AG04450 (cell line): ENCODE results near the gene IPPK. TPM values are rescaled to one million over a fixed set of nuclear protein-coding genes. Genes with fewer than 3 reads are reported as not detected.

Source experiments
- CTCF ChIA-PET: fragments of 300-600, 350-600 bp; formaldehyde crosslinking; extraction: SDS; loops from one replicate; lab custom pipeline; 2022; ENCODE audit warnings: antibody characterized with exemption, inconsistent platforms; lab: Charles Lee
- POLR2A ChIA-PET: fragments of 350-600 bp; formaldehyde crosslinking; extraction: SDS; loops from one replicate; lab custom pipeline; 2021; ENCODE audit warnings: antibody characterized with exemption, inconsistent platforms; lab: Yijun Ruan, JAX
- DNase-seq: peaks from one replicate; pipeline ENCODE4 v3.0.0-alpha.2; 2011; ENCODE audit warnings: low read depth, low spot score
- H3K27ac ChIP-seq: one replicate; pipeline ENCODE4 v1.5.1; 2012; ENCODE audit warnings: low read depth, low read length, control low read depth
- H3K27me3 ChIP-seq: one replicate; pipeline ENCODE4 v1.6.0; 2012; ENCODE audit warnings: low read length; ENCODE audit not compliant: control insufficient read depth, insufficient read depth
- H3K4me3 ChIP-seq: 2 replicates; pipeline ENCODE4 v1.5.1; 2011; ENCODE audit warnings: mild to moderate bottlenecking, low read depth, low read length, control low read depth
- H3K9me3 ChIP-seq: 2 replicates; pipeline ENCODE4 v1.5.1; 2012; ENCODE audit warnings: low read length; ENCODE audit not compliant: control insufficient read depth, insufficient read depth
- CTCF ChIP-seq: IDR thresholded peaks from 2 replicates; pipeline ENCODE4 v1.5.1; 2011; ENCODE audit warnings: low read depth, low read length, control low read depth, inconsistent platforms
- polyA plus RNA-seq: library from polyadenylated mRNA; depleted of rRNA; stranded (reverse); fragments of >200 nt; gene quantifications from 2 replicates; pipeline ENCODE4 v1.2.3, GENCODE V29; 2011

Gene IPPK
- polyA plus RNA-seq, 1 experiment, result 15.1 TPM

DNA sequence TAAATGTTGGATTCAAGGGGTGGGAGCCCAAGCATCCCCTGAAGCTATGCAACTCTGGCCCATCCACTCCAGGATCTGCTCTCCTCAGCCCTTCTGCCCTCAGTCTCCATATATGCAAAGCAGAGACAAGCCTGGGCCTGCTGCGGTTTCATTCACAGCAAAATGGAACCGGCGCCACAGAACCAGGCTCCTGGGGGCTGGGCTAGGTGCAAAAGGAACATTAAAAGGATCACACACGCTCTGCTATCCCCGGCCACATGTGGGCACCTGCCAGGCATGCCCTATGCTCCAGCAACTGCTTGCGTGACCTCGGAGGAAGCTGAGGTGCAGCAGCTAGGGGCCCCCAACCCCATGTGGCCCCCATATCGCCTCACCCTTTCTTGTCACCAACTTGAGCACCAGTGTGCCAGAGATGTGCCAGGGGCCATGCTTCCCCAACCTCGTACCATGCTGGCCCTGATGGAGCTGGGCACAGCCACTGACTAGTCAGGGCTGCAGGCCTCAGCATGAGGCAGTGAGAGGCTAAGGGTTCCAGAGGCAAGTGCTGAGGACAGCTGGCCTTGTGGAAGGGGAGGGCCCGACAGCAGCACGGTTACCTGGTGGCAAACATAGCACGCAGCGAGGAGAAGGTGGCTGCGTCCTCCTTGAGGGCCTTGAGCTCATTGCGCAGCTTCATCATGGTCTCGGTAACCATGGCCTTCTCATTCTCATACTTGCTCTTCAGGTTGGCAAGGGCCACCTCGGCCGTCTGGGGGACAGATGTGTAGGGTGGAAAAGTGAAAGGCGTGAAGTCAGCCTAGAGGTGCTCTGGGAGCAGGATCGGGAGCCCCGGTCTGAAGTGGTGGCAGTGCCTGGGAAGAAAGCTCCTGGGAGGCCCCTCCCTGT, 47.5 kb upstream of the IPPK start:
- ChIA-PET CTCF (interaction anchor here (0.6 to 9.6 kb wide), 11 partner anchors 9 to 73 kb away, joined by 3 to 159 read pairs (median 5); no protein-coding TSS in a partner anchor), POLR2A (interaction anchor here (1.5 kb wide), 1 partner anchor 48 kb away, joined by 3 read pairs; no protein-coding TSS in a partner anchor)
- DNase-seq, result no peak
- Histone ChIP-seq H3K9me3 (no peaks in the 10 kb centered on the region), H3K27me3 (no peaks in the 10 kb centered on the region), H3K27ac (no peak overlapping the region), H3K4me3 (no peak overlapping the region)
- TF ChIP-seq CTCF, result no peak

DNA sequence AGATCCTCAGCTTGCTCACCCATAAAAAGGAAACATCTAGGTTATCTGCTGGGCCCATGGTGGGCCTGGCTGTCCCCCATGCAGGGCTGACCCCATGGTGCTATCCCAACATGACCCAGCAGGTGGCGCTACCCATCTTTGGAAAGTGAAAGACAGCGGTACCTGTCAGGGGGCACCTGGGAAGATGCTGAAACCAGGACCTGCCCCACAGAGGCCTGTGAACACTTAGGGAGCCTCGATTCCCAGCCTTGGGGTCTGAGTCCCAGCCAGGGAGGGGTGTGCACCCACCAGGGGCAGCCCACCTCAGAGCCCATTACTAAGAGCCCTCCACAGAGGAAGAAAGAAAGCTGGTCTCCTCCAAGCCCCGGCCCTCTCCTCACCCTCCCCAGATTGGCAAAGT, 46.6 kb upstream of the IPPK start:
- CTCF ChIA-PET, result interaction anchor here (0.6 to 9.6 kb wide), 18 partner anchors 9 to 97 kb away, joined by 3 to 159 read pairs (median 4); no protein-coding TSS in a partner anchor
- no peaks in the 10 kb centered on the region for H3K9me3 ChIP-seq
- no peak overlapping the region for H3K27ac ChIP-seq
- peak; percentile 88 for TF ChIP-seq CTCF
- POLR2A ChIA-PET, result no interaction called here
- H3K27me3 ChIP-seq, result no peaks in the 10 kb centered on the region
- no peak overlapping the region for H3K4me3 ChIP-seq
- no peak for DNase-seq

DNA sequence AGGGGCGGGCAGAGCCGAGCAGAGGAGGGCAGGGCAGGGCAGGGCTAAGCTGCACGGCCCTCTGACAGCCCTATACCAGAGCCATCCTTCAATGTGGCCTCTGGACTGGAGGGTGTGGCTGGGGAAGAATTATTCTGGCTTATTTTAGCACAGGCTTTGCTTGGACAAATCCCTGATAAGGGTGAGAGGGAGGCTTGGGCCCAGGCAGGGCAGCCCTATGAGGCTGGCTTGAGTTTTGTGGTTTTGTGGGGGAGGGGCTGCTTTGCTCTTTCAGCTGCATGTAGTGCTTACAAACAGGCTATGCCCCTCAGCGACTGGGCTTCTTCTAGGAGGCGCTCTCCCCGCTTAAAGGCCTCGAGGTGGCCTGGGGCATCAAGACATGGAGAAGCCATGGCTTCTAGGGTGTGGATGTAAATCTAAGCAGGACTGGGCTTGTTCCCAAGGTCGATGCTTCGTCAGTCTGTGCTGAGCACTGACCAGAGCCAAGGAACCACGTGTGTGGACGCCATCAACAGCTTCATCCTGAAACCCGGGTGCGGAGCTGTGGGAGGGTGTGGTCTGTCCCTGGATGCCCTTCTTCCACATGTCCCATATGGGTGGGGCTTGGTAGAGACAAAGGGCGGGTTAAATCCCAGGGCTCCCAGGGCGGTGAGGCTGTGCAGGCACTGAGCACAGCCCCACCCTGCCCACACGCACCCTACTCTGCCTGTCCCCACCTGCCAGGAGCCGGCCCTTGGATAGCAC, 45.7 kb upstream of the IPPK start:
- CTCF ChIA-PET, result interaction anchor here (0.6 to 9.6 kb wide), 14 partner anchors 8 to 98 kb away, joined by 3 to 159 read pairs (median 4); no protein-coding TSS in a partner anchor

DNA sequence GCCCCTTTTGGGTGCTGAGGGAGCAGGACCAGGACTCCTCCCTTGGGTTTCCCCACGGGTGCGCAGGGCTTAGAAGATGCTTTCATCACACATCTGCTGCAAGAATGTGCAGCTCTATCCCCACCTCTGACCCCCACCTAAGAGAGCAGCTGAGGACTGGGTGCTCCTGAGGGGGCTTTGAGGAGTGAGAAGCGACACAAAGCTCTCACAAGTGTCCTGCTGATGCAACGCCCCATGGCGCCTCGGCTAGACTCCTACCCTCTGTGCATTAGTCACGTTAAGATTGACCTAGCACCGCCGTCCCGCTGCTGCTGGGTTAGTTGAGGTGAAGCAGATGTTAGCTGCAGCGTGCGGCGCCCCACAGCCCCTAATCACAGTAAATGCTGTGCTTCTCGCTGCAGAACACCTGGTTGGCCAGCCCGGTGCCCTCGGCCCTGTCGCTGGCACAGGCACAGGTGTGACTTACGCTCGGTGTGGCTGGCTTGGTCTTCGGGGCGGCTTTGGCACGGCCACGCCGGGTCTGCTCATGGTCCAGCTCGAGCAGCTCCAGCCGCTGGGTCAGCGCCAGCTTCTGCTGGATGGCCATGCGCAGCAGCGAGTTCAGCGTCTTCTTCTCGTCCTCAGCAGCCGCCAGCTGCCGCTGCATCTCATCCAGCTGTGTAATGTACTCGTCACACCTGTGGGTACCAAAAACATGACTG, 45.0 kb upstream of the IPPK start:
- Histone ChIP-seq H3K27ac (no peak overlapping the region), H3K27me3 (no peaks in the 10 kb centered on the region), H3K4me3 (no peak overlapping the region), H3K9me3 (no peaks in the 10 kb centered on the region)
- TF ChIP-seq CTCF, result no peak
- DNase-seq, result no peak
- ChIA-PET CTCF (interaction anchor here (1.1 to 9.6 kb wide), 4 partner anchors 8 to 75 kb away, joined by 3 to 159 read pairs (median 4); no protein-coding TSS in a partner anchor), POLR2A (interaction anchor here (0.6 kb wide), 1 partner anchor 39 kb away, joined by 5 read pairs; no protein-coding TSS in a partner anchor)

More for the DNA sequence above, 45.7 kb upstream of the IPPK start:
- Histone ChIP-seq H3K27me3 (no peaks in the 10 kb centered on the region), H3K4me3 (no peak overlapping the region), H3K27ac (no peak overlapping the region), H3K9me3 (no peaks in the 10 kb centered on the region)
- TF ChIP-seq CTCF, result no peak
- POLR2A ChIA-PET, result no interaction called here
- DNase-seq, result no peak
